Smooth muscle cell (in vitro differentiated cells): Measurements from ENCODE around the gene FGD3. TPM values are rescaled to one million over a fixed set of nuclear protein-coding genes. Genes with fewer than 3 reads are reported as not detected.

Experiments
- DNase-seq: peaks from one replicate; lab custom pipeline; 2025; ENCODE audit not compliant: unreplicated experiment; lab: John Stamatoyannopoulos, UW
- H2AFZ ChIP-seq: fragments of 200-600 bp; sonication (generic); 2 replicates; pipeline ENCODE4 v1.6.0; 2016; ENCODE audit warnings: antibody characterized with exemption, low read depth, mild to moderate bottlenecking
- H3F3A ChIP-seq: fragments of 200-600 bp; sonication (generic); 2 replicates; pipeline ENCODE4 v1.6.0; 2017; ENCODE audit warnings: antibody characterized with exemption, low read depth
- H3K27ac ChIP-seq: fragments of 200-600 bp; sonication (generic); 2 replicates; pipeline ENCODE4 v1.5.1; 2016; ENCODE audit warnings: low read depth, mild to moderate bottlenecking
- H3K27me3 ChIP-seq: fragments of 200-600 bp; sonication (generic); 2 replicates; pipeline ENCODE4 v1.6.1; 2016; ENCODE audit warnings: low read depth, mild to moderate bottlenecking
- H3K36me3 ChIP-seq: fragments of 200-600 bp; sonication (generic); 2 replicates; pipeline ENCODE4 v1.5.1; 2016; ENCODE audit warnings: low read depth
- H3K4me1 ChIP-seq: fragments of 200-600 bp; sonication (generic); 2 replicates; pipeline ENCODE4 v1.5.1; 2016; ENCODE audit warnings: low read depth
- H3K4me2 ChIP-seq: fragments of 200-600 bp; sonication (generic); 2 replicates; pipeline ENCODE4 v1.6.0; 2016; ENCODE audit warnings: mild to moderate bottlenecking
- H3K4me3 ChIP-seq: fragments of 200-600 bp; sonication (generic); 2 replicates; pipeline ENCODE4 v1.5.1; 2016; ENCODE audit warnings: mild to moderate bottlenecking
- H3K79me2 ChIP-seq: fragments of 200-600 bp; sonication (generic); 2 replicates; pipeline ENCODE4 v1.6.0; 2016; ENCODE audit warnings: low read depth, mild to moderate bottlenecking
- H3K9ac ChIP-seq: fragments of 200-600 bp; sonication (generic); 2 replicates; pipeline ENCODE4 v1.6.0; 2016; ENCODE audit warnings: low read depth
- H3K9me3 ChIP-seq: fragments of 200-600 bp; sonication (generic); replicated peaks from 2 replicates; pipeline ENCODE4 v1.5.1; 2016; ENCODE audit warnings: low read depth
- H4K20me1 ChIP-seq: fragments of 200-600 bp; sonication (generic); 2 replicates; pipeline ENCODE4 v1.6.0; 2016; ENCODE audit warnings: low read depth
- WGBS: methylation state at CpG from one replicate; pipeline ENCODE4 v1.1.7; 2016; ENCODE audit warnings: low lambda C conversion rate; 5-methylcytosine and 5-hydroxymethylcytosine counted together
- polyA plus RNA-seq: library from polyadenylated mRNA; unstranded; fragments of >200 nt; fragmentation: Nextera tagmentation; extraction: Ambion mirVana; gene quantifications from 2 replicates; pipeline ENCODE4 v1.2.1, GENCODE V29; 2016
- total RNA-seq: library from RNA; depleted of rRNA; stranded (reverse); fragments of >200 nt; gene quantifications from 2 replicates; pipeline ENCODE4 v1.2.3, GENCODE V29; 2014
- TF ChIP-seq, protein P1 (sequence below): fragments of 200-600 bp; sonication (generic); IDR thresholded peaks from 2 replicates; pipeline ENCODE4 v1.5.1; 2017; ENCODE audit warnings: borderline replicate concordance, mild to moderate bottlenecking, antibody characterized with exemption; ENCODE audit not compliant: insufficient read depth, poor library complexity, severe bottlenecking

The FGD3 gene
- total and polyA plus RNA-seq, 2 experiments from 2014 or later = 1.1 to 2.1 TPM

DNA sequence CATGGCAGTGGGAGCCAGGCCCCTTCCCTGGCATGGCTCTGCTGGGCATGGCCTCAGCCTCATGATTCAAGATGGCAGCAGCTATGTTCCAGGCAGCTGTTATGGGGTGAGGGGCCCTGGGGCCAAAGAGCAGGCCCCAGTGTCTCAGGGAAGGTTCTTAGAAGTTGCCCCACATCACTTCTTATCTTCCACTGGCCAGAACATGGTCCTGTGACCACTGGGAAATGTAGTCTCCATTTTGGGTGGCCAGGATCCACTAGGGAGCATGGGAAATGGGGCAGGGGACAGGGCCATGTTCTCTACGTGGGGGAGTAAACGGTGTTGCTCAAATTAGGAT is 129.4 kb downstream of the FGD3 start:
- Histone ChIP-seq H3K9me3 (no peaks in the 10 kb centered on the region), H3K4me1 (no peaks in the 10 kb centered on the region), H3K9ac (no peak overlapping the region), H3K36me3 (no peaks in the 10 kb centered on the region), H3K4me3 (no peak overlapping the region), H3K4me2 (no peak overlapping the region), H3K27ac (no peak overlapping the region), H3K79me2 (no peaks in the 10 kb centered on the region), H3F3A (peaks cover 8% of the 10 kb centered on the region), H3K27me3 (no peaks in the 10 kb centered on the region), H2AFZ (no peak overlapping the region), H4K20me1 (no peaks in the 10 kb centered on the region)
- TF ChIP-seq, protein P1, sequence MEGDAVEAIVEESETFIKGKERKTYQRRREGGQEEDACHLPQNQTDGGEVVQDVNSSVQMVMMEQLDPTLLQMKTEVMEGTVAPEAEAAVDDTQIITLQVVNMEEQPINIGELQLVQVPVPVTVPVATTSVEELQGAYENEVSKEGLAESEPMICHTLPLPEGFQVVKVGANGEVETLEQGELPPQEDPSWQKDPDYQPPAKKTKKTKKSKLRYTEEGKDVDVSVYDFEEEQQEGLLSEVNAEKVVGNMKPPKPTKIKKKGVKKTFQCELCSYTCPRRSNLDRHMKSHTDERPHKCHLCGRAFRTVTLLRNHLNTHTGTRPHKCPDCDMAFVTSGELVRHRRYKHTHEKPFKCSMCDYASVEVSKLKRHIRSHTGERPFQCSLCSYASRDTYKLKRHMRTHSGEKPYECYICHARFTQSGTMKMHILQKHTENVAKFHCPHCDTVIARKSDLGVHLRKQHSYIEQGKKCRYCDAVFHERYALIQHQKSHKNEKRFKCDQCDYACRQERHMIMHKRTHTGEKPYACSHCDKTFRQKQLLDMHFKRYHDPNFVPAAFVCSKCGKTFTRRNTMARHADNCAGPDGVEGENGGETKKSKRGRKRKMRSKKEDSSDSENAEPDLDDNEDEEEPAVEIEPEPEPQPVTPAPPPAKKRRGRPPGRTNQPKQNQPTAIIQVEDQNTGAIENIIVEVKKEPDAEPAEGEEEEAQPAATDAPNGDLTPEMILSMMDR = no peak
- no peak for DNase-seq
- WGBS = 95% methylated on average over 2 of the region's 2 CpGs

DNA sequence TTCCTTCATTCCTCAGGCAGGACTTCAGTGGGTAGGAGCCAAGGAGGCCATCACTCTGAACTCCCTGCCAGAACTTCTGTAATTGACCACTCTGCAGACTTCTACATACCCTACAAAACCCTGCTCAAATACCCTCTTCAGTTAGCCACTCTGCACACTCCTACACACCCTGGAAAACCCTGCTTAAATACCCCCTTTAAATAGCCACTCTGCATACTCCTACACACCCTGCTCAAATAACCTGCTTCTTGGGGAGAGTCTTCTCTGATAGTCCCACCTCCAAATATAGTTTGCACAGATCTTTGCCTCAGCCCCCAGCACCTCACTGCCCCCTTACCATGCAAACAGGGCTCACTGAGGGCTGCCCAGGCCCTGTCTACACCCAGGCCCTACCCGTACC is 130.0 kb downstream of the FGD3 start:
- Histone ChIP-seq H2AFZ (no peak overlapping the region), H4K20me1 (no peaks in the 10 kb centered on the region), H3K4me1 (no peaks in the 10 kb centered on the region), H3K9me3 (no peaks in the 10 kb centered on the region), H3K27me3 (no peaks in the 10 kb centered on the region), H3K4me3 (no peak overlapping the region), H3F3A (peaks cover 8% of the 10 kb centered on the region), H3K27ac (no peak overlapping the region), H3K9ac (no peak overlapping the region), H3K4me2 (no peak overlapping the region), H3K79me2 (no peaks in the 10 kb centered on the region), H3K36me3 (no peaks in the 10 kb centered on the region)
- DNase-seq = no peak
- WGBS = 95% methylated on average over 1 of the region's 1 CpG
- TF ChIP-seq, protein P1 = no peak

DNA sequence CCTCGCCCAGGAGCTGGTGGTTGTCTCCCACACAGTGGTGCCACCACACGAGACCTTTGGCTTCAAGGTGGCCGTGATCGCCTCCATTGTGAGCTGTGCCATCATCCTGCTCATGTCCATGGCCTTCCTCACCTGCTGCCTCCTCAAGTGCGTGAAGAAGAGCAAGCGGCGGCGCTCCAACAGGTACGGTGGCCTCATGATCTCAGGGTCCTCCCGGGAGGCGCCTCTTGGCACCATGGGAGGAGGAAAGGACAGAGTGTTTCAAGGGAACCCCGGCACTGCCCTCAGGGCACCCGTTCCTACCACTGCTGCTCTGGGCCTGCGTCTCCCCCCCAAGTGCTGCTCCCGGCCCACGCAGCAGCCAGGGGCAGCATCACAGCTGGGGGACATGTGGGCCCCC is 130.5 kb downstream of the FGD3 start:
- Histone ChIP-seq H3K4me1 (no peaks in the 10 kb centered on the region), H3K9me3 (no peaks in the 10 kb centered on the region), H3K4me3 (no peak overlapping the region), H3K79me2 (no peaks in the 10 kb centered on the region), H3K36me3 (no peaks in the 10 kb centered on the region), H3K27me3 (no peaks in the 10 kb centered on the region), H3K27ac (no peak overlapping the region), H3F3A (peaks cover 8% of the 10 kb centered on the region), H3K9ac (no peak overlapping the region), H3K4me2 (no peak overlapping the region), H4K20me1 (no peaks in the 10 kb centered on the region), H2AFZ (no peak overlapping the region)
- TF ChIP-seq, protein P1 = no peak
- DNase-seq = no peak
- 97% methylated on average over 16 of the region's 16 CpGs for WGBS

DNA sequence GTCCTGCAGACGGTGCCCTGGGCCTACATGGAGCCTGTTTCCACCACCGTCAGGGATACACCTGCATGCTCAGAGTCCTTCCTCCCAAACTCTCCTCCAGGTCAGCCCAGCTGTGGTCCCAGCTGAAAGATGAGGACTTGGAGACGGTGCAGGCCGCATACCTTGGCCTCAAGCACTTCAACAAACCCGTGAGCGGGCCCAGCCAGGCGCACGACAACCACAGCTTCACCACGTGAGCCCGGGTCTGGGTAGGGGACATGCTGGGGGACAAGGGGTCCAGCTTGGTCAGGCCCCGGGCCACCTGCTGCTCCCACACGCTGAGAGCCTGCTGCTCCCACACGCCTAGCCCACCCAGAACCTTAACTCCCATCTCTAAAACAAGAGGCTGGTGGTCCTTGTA is 132.0 kb downstream of the FGD3 start:
- no peak overlapping the region for H2AFZ ChIP-seq
- H3K4me2 ChIP-seq = no peak overlapping the region
- 97% methylated on average over 11 of the region's 13 CpGs for WGBS
- no peaks in the 10 kb centered on the region for H3K36me3 ChIP-seq
- no peak for DNase-seq
- H3K9me3 ChIP-seq = no peaks in the 10 kb centered on the region
- H4K20me1 ChIP-seq = no peaks in the 10 kb centered on the region
- H3K79me2 ChIP-seq = no peaks in the 10 kb centered on the region
- no peak overlapping the region for H3K27ac ChIP-seq
- TF ChIP-seq, protein P1 = no peak
- no peaks in the 10 kb centered on the region for H3K4me1 ChIP-seq
- H3K9ac ChIP-seq = no peak overlapping the region
- H3K4me3 ChIP-seq = no peak overlapping the region
- H3F3A ChIP-seq = peaks cover 8% of the 10 kb centered on the region
- no peaks in the 10 kb centered on the region for H3K27me3 ChIP-seq
